Measurements from ENCODE around the gene DPH3.
A peak's percentile ranks its signal among the peaks of the same experiment; 100 is the strongest.

Gene DPH3

DNA sequence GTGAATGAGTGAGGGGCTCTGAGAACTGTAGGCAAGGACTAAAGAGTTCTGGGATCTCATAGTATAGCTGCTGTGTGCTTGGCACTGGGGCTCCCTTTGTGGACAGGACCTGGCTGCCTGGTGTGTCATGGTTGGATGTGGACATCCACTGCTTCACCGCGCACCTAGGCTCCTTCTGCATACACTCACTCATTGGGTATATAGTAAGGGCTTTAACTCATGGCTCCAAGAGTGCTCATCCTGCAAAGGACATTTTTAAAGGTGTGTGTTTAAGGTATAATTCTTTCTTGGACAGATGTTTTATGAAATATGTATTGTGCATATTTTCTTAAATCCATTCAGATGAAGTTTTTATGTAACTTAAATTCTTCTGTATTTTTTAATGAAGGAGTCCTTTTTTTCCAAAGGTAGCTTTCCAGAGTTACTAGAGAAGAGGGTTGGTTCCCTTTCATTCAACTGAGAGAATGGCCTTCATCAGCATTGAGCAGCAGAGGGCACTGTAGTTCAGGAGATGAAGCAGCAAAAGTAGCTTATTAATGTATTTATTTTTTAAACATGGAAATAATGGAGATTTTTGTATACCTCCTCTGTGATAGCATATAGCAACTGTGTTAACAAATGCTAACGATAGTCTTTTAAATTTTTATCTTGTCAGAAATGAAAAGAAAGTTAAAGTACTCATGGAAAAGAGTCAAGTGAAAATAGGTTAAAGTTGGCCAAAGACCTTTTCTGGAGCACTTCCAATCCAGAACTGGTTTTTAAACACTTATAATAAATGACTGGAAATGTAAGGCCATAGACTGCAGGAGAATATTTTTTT lies 25.5 kb upstream of the DPH3 start:
- DNase-seq: peak in 3 of 4 experiments; percentile 7 to 27 (median 20)

DNA sequence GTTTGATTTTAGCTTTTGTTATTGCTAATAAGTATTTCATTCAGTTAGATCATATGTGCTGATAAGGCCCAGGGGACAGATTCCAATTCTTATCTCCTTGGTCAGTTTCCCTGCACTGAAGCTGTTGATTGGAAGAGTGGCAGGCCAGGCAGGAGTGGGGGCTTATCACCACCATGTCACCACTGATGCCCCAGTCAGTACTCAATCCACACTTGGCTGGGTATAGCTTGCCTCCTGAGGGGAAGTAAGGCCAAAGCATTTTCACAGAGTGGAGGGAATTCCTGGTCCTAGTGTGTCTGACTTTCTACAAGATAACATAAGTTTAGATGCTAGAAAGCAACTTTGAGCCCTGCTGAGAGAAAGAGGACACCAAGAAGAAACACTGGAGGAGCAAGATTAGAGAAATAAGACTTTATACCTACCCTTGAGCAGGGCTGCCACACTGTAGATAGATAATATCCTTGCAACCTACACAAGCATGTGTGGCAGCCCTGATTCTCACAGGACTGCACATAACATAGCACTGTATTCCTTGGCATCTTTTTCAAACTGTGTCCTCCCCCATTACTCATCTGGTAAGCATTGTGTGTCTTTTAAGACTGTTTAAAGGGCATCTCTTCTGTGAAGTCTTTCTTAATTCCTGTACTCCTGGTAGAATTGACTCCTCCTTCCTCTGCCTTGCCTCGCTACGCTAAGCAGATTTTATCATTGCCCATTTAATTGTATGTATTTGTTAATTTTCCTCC lies 24.6 kb upstream of the DPH3 start:
- no peak for DNase-seq

DNA sequence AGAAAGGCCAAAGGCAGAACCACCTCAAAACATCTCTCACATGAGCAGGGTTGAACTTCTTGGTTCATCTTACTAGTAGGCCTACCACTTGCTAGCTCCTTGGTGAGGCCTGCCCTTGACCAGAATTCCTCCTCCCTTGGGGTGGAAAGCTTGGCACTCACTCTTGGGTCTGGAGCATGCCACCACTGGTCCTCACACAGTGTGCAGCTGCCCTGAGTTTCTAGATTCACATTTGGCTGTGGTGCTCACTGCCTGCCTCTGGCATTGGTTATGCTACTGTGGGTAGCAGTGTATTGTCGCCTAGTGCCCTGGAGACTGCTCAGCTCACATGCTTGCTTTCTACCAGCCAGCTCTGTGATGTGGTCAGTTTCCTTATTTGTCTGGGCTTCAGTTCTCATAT lies 23.9 kb upstream of the DPH3 start:
- DNase-seq: no peak

DNA sequence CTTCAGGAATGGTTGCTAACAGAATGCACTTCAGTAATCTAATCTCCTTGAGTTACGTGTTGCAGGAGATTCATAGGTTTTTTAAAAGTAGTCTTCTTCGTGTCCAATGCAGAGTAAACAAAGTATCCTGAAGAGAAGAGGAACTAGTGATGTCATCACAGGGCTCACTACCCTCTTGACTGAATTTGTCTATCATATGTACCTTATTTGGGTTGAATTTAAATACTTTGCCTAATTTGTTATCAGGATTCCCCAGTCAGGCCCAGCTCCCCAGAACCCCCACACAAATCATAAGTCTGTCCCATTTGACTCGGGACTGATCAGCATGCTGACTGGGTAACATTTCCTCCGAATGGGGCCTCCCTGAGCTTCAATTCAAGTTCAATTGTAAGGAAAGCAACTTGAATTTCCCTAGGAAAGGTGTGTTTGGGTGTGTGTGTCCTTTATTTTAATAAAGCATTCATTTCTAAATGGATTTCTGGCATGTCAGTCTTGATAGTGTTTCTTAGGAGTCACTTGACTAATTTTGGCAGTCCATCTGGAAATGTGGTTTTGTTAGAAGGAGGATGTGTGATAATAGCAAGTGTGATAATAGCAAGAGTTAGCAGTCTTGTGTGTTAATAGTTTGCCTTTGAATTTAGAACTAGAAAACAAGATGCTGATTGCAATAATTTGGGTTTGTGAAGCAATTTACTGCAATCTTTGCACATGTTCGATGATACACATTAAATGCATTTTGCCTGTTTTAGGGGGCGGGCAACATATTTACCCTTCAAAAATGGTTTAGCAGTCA lies 22.2 kb upstream of the DPH3 start:
- DNase-seq: no peak

DNA sequence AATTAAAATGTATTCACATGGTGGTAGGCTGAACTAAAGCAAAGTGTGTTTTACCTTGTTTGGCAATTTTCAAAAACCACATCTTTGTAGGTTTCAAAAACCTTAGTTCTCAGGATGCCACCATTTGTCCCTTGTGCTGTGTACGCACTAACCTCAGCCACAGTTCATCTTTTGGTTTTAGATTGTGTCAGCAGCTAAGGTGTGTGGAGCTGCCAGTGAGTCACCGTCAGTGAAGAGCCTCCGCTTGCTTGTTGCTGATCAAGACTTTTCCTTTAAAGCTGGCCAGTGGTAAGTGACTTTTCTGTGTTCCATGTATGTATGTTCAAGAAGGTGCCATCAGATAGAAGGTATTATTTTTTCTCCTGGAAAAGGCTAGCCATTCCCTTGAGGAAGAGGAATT lies 21.4 kb upstream of the DPH3 start:
- peak; percentile 7 to 41 (median 26) for DNase-seq

DNA sequence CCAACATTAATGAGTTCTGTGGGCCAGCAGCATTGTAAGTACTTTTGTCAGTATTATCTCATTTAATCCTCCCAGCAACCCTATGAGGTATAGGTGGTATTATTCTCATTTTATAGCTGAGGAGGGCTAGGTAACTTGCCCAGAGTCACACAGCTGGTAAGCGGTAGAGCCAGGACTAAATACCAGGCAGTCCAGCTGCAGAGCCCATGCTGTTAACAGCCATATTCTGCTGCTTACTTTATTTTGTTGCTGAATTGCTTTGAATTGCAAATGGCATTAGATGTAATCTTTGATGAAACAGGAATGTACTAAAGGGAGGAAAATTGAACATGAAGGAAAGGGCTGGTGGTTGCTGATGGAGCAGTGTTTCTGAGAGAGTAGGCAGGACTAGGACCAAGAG lies 19.9 kb upstream of the DPH3 start:
- DNase-seq: no peak

DNA sequence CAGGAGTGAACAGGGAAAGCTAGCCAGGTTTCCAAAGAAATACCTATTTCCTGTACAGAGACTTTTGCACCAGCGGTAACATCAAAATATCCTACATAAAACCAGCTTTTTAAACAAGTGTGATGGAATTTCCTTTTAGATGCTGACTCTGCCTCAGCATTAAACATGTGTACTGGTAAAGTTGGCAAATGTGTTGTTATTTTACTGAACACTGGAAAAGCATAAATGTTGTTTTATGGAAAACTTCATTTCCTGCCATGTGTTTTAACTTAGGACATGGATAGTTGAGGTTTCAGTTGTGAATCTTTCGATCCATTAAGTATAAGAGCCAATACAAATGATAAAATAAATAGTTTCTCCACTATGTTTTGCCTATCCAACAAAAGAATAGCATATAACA lies 15.9 kb upstream of the DPH3 start:
- no peak for DNase-seq

DNA sequence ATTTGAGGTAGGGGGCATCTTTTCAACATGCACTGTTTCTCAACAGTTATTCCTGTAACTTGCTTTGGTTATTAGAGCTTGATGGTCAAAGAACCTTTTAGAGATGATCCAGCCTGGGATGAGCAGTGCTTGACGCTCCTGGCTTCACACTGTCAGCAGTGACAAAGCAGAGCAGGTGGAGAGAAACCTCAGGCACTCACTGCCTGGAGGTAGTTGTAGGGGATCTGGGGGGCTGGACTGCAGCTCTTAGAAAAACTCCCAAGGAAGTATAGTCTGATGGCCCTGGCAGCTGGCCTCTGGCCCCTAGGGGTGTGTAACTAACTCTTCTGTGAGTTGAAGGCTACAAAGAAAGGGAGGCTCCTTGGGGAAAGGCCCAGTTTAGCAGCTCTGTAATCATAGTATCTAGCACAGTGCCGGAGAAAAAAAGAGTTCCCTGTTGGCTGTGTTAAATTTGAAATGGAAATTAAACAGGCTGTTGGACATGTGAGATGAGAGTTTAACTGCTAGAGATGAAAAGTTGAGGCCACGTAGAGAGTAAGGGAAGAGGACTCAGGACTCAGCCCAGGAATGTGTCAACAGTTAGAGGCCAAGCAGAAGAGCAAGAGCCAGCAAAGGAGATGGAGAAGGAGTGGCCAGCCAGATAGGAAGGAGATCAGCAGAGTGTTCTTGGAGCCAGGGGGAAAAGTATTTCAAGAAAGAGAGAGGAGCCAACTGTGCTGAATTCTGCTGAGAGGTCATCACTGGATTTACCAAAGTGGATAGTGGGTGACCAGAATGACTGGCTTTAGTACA lies 14.5 kb upstream of the DPH3 start:
- DNase-seq: no peak

DNA sequence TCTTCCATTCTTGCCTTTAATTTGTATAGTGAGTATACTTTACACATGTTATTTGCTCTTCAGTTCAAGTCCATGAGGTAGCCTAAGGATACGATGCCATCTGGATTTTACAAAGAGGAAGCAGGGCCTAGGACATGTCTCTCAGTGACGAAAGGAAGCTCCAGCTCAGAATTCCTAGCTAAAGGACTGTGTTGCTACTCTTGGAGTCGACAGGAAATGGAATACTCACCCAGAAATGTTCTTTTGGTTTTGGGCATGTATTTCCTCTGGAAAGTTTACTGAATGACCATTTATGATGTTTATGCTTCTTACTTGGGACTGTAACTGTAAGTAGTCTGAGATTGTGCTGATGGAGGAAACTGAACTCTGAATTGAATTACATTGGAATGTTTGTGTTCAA lies 12.7 kb upstream of the DPH3 start:
- DNase-seq: no peak

DNA sequence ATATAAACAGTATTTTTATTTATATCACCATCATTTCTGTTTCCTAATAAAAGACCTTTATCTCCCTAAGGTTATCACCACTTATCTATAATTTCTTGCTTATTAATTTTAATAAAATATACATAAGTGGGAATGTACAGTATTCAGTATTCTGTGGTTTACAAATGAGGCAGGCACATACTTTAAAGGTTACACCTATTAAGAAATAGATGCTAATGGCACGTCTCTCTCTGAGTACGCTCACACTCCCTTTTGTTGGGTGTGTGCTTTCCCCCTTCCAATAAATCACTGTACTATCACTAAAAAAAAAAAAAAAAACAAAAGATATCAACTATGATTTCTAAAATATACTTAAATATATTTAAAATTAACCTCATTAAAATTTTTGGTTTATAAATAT lies 9.1 kb upstream of the DPH3 start:
- no peak for DNase-seq

DNA sequence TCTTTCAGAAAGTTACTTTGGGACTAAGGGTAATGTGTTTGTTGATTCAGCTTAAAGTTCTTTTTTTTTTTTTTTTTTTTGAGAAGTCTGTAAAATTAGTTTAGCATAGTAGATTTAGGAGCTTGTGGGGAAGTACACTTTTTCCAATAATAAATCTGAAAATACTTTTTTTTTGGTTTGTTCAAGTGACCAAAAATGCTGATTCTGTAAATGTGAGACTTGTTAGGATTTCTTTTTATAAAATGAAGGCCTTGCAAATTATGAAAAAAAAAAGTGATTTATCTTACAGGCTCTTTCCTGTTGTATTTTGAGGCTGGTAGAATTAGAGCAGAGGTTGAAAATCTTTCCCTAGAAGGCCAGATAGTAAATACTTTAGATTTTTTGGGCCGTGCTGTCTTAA lies 7.8 kb upstream of the DPH3 start:
- DNase-seq: no peak

DNA sequence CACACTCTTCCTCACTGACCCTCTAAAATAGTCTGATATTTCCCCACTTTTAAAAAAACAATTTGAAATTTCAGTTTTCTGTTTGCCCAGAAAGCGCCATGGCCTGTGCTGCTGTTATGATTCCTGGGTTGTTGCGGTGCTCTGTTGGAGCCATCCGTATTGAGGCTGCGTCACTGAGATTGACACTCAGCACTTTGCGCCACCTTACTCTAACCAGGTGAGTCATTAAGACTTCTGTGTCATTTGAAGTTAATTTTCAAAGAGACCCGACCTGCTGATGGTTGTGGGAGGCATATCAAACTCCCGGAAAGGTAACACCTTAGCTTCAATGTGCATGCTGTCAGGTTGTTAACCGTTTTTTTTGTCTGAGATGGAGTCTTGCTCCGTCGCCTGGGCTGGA lies 6.1 kb upstream of the DPH3 start:
- DNase-seq: no peak

DNA sequence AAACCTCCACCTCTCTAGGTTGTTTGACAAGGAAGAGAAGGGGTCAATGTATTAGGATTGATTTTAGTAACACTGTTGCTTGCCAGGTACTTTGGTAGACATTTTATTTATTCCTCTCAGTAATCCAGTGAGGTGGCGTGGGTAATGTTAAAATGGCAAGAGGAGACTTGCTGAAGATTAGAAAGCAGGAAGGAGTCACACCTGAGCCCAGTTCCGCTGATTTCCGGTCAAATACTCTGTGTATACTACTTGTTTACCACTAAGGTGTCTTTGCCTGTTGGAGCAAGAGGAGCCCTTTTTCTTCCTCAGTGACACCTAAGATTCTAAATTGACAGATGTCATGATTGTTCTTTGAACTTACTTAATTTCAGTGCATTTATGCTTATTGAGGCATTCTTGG lies 2.0 kb upstream of the DPH3 start:
- DNase-seq: no peak

DNA sequence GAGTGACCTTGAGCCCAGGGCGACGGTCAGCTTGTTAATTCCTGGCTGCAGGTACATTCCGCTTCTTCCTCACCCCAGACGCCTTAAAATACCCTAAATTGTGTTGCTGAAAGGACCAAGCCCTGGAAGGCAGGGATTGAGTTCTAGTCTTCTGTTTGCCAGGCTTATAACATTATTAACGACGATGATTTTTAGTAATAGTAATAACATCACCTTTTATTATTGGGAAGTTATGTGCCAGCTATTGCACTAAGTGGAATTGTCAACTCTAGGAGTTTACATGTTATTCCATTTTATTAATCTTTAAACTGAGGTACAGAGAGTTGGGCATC lies 678 bp upstream of the DPH3 start:
- DNase-seq: no peak

DNA sequence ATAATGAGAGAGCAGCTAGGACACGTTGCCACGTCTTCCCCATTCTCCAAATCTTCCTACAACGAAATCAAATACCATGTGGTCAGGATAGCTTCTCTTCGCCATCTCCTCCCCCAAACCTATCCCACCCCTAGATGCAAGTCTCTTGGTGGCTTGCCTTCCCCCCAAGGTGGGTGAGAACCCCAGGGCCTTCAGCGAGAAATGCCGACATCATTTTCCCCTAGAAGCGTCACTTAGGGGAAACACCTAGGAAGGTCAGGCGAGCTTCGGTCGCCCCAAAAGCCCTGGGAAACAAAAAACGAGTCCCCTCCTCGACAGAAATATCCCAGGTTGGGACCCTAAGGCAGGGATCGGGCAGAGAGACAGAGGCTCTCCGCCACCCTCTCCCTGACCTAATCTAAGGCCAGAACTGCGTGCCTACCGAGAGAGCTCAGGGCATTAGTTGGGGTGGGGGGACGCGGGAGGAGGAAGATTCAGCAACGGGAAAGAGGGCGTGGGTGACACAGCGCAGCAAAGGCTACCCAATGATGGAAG lies 502 bp downstream of the DPH3 start:
- DNase-seq: no peak

DNA sequence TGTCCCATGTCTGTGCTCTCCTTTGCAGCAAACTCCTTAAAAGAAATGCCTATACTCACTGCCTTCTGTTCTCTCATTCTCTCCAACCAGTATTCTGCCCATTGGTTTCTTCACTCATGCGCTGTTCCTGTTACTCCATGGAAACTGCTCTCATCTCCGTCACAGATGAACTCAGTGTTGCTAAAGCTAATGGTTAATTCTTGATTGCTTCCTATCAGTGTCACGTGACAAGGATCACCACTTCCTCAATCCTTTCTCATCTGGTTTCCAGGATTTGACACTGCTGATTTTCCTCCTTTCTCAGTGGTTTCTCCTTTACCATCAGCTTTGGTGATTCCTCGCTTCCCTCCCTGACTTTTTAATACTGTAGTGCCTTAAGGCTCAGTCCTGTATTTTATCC lies 2.6 kb downstream of the DPH3 start:
- no peak for DNase-seq

DNA sequence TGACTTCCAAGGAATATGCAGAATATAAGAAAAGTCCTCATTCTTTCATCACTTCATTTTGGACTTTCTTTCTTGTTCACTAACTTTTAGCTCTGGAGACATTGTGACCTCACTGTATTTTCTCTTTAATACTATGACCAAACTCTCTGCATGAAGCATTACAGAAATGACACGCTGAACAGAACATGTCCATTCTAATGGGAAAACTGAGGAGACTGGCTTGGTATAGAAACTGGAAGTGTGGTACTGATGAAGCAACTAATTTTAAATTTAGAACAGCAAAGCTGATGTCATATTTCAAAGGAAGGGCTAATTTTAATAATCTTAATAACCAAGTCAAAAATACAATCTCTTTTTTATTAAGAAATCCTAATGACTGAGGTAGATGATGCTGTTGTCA lies 4.7 kb downstream of the DPH3 start:
- DNase-seq: no peak

DNA sequence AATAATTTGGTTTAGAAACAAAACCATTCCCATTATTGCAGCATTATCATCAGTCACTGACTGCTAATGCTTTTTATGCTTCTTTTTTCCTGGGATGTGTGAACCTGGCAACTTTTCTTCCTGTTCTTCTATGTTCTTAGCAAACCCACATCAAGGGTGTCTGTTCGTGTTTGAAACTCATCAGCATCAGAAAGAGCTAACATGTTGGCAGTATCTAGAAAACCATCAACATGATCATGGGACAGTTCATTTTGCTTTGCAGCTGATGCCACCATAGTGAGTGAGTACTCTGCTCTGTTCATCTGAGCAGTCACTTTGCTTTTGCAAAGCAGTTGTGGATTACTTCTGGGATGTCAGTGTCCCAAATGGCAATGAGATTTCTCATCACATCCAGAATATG lies 5.9 kb downstream of the DPH3 start:
- no peak for DNase-seq

DNA sequence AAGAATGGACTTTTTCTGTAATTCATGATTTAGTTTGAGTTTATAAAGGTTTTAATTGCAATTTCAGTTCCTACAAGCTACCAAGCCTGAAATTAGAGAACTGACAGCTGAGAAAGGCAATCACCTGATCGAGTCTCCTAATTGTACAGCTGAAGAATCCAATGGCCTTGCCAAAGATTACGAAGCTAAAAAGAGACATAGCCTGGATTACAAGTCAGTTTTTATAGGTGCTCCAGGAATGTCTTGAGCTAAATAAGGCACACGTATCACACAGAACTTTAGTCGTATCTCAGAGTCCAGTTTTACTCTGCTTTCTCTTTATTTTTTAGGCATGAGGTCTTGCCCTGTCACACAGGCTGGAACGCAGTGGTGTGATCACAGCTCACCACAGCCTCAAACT lies 6.6 kb downstream of the DPH3 start:
- no peak for DNase-seq

DNA sequence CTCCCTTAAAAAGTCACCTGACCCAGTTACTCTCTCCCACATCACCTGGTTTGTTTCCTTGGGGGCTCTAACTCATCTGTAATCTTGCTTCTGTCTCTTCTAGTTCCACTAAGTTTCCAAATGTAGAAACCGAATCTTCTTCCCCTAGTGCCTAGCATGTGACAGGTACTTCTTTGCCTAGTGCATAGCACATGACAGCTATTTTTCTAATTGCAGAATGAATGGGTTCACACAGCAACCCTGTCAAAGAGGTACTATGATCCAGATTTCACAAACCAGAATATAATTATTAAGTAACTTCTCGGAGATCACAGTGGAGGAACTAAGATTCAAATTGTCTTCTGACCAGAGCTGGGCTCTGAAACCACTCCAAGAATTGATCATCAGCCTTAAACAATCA lies 7.4 kb downstream of the DPH3 start:
- DNase-seq: no peak

DNA sequence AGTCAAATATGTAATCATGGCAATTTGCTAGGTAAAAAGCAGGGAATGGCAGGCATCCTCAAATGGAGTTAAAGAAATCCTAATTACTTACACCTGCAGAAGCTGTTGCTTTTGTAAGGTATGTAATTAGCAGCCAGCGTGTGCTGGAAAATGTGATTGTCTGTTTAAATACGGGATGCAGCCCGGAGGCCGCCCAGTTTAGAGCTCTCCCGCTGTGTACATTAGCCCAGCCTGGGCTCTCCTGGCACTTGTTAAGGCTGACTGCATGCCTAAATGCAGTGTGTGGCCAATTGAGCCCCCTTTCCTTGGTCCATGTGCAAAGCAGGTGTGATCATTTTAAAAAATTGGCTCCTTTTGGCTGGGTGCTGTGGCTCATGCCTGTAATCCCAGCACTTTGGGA lies 9.0 kb downstream of the DPH3 start:
- DNase-seq: no peak

DNA sequence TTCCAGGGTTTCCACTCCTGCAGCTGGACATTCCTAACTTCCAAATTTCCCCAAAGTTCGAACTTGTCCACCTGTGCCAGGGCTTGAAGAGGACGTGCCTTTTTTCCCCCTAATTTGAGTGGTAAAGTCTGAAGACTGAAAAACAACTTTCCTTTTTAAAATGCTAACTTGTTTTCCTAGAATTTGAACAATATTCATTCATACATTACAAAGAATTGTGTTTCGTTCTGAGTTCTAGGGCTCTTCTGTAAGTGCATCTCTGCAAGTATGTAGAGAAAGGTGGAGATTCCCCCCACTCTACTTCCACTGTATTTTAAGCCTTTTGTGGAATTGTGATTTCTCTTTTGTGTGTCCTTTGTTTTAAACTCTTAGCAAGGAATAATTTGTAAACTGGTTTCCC lies 9.4 kb downstream of the DPH3 start:
- DNase-seq: no peak

DNA sequence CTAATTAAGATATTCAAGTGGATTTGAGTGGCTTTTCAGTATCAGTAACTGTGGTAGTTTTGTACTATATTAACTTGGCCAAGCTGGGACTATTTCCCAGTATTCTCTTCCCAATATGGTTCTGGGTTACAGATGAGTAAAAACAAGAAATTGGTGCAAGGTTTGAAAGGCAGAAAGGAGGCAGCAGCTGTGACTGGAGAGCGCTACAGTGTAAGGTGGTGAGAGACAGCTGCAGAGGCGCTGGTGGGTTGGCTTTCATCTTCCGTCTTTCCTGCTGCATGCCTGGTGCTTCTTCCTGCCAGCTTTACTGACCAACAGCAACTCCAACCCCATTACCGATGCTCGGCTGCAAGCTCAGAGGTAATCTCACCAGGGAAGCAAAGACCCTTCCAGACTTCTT lies 9.8 kb downstream of the DPH3 start:
- DNase-seq: no peak
